Measurements from ENCODE around the gene ARPC2.
A peak's percentile ranks its signal among the peaks of the same experiment; 100 is the strongest.

DNA sequence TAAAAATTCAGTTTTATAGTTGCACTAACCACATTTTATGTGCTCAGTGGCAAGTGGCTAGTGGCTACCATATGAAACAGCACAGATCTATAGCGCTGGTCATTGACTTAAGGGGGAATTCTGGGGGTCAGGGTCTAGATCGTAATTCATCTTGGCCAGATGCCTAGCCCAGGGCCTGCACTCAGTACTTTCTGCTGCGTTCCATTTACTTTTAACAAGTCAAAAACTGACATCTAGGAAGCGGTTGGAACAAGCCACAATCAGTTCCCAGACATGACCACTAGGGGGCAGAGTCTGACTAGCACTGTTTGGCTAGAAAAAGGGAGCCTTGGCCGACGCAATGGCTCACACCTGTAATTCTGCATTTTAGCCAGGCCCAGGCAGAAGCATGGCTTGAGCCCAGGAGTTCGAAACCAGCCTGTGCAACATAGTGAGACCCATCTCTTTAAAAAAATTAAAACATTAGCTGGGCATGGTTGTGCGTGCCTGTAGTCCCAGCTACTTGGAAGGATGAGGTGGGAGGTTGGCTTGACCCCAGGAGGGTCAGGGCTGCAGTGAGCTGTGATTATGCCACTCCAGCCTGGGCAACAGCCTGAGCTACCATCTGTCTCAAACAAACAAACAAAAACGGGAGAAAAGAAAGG, 84.3 kb downstream of the ARPC2 start:
- TF ChIP-seq, protein P1, sequence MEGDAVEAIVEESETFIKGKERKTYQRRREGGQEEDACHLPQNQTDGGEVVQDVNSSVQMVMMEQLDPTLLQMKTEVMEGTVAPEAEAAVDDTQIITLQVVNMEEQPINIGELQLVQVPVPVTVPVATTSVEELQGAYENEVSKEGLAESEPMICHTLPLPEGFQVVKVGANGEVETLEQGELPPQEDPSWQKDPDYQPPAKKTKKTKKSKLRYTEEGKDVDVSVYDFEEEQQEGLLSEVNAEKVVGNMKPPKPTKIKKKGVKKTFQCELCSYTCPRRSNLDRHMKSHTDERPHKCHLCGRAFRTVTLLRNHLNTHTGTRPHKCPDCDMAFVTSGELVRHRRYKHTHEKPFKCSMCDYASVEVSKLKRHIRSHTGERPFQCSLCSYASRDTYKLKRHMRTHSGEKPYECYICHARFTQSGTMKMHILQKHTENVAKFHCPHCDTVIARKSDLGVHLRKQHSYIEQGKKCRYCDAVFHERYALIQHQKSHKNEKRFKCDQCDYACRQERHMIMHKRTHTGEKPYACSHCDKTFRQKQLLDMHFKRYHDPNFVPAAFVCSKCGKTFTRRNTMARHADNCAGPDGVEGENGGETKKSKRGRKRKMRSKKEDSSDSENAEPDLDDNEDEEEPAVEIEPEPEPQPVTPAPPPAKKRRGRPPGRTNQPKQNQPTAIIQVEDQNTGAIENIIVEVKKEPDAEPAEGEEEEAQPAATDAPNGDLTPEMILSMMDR (IDR thresholded peaks at IDR 0.05; ENCODE audit: poor library complexity, severe bottlenecking), result peak; percentile 94
- TF ChIP-seq EZH2 (IDR thresholded peaks at IDR 0.05; ENCODE audit: borderline replicate concordance, insufficient read depth, low read length, poor library complexity, severe bottlenecking) (no peak), RAD21 (conservative IDR thresholded peaks at IDR 0.05) (peak; percentile 91), POLR2AphosphoS5 (IDR thresholded peaks at IDR 0.05) (no peak), EP300 (conservative IDR thresholded peaks at IDR 0.05; ENCODE audit: poor library complexity, severe bottlenecking) (no peak), TAF1 (IDR thresholded peaks at IDR 0.05; ENCODE audit: low read depth) (no peak), SMC3 (conservative IDR thresholded peaks at IDR 0.05; ENCODE audit: poor library complexity) (peak; percentile 87), MXI1 (conservative IDR thresholded peaks at IDR 0.05; ENCODE audit: poor library complexity, severe bottlenecking) (no peak)
- TF ChIP-seq, protein P2, sequence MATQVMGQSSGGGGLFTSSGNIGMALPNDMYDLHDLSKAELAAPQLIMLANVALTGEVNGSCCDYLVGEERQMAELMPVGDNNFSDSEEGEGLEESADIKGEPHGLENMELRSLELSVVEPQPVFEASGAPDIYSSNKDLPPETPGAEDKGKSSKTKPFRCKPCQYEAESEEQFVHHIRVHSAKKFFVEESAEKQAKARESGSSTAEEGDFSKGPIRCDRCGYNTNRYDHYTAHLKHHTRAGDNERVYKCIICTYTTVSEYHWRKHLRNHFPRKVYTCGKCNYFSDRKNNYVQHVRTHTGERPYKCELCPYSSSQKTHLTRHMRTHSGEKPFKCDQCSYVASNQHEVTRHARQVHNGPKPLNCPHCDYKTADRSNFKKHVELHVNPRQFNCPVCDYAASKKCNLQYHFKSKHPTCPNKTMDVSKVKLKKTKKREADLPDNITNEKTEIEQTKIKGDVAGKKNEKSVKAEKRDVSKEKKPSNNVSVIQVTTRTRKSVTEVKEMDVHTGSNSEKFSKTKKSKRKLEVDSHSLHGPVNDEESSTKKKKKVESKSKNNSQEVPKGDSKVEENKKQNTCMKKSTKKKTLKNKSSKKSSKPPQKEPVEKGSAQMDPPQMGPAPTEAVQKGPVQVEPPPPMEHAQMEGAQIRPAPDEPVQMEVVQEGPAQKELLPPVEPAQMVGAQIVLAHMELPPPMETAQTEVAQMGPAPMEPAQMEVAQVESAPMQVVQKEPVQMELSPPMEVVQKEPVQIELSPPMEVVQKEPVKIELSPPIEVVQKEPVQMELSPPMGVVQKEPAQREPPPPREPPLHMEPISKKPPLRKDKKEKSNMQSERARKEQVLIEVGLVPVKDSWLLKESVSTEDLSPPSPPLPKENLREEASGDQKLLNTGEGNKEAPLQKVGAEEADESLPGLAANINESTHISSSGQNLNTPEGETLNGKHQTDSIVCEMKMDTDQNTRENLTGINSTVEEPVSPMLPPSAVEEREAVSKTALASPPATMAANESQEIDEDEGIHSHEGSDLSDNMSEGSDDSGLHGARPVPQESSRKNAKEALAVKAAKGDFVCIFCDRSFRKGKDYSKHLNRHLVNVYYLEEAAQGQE (IDR thresholded peaks at IDR 0.05; ENCODE audit: borderline replicate concordance), result no peak
